Vagina (tissue), 2 donors: ENCODE data around the gene PROK2.

Experiments used
- POLR2A ChIP-seq, 2 donors: fragments of 450-650 bp; IDR thresholded peaks; one replicate each; pipeline ENCODE4 v1.6.1; 2017; ENCODE audit warnings: antibody characterized with exemption in 2 of 2, mild to moderate bottlenecking in 2 of 2, moderate library complexity in 2 of 2
- POLR2AphosphoS5 ChIP-seq, 2 donors: sonication (generic); formaldehyde crosslinking; IDR thresholded peaks; one replicate each; pipeline ENCODE4 v1.9.0; 2017; ENCODE audit warnings: antibody characterized with exemption in 2 of 2, mild to moderate bottlenecking in 2 of 2, low read depth in 1 of 2; ENCODE audit not compliant: insufficient read depth in 1 of 2
- TF ChIP-seq, protein P1 (sequence below), 3 experiments: fragments of 450-650 bp in 2 of 3; fragments of 200-600 bp in 1 of 3; sonication (generic) in 1 of 3; IDR thresholded peaks; one replicate each; pipeline ENCODE4 v1.5.1; 2017 to 2019; ENCODE audit warnings: antibody characterized with exemption in 3 of 3, mild to moderate bottlenecking in 2 of 3, moderate library complexity in 2 of 3

DNA sequence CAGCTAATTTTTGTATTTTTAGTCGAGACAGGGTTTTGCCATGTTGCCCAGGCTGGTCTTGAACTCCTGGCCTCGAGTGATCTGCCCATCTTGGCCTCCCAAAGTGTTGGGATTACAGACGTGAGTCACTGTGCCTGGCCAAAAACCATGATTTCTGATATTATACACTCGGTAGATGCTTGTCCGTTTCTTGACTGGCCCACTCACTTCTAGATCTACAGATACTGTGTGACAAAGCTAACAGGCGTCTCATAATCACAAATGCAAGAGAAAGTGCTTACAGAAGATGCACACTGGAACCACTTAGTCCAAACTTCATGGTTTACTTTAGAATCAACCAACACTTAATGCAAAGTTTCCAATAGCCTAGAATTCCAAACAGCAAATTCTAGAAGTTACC is 8.4 kb downstream of the PROK2 start:
- TF ChIP-seq, protein P1, sequence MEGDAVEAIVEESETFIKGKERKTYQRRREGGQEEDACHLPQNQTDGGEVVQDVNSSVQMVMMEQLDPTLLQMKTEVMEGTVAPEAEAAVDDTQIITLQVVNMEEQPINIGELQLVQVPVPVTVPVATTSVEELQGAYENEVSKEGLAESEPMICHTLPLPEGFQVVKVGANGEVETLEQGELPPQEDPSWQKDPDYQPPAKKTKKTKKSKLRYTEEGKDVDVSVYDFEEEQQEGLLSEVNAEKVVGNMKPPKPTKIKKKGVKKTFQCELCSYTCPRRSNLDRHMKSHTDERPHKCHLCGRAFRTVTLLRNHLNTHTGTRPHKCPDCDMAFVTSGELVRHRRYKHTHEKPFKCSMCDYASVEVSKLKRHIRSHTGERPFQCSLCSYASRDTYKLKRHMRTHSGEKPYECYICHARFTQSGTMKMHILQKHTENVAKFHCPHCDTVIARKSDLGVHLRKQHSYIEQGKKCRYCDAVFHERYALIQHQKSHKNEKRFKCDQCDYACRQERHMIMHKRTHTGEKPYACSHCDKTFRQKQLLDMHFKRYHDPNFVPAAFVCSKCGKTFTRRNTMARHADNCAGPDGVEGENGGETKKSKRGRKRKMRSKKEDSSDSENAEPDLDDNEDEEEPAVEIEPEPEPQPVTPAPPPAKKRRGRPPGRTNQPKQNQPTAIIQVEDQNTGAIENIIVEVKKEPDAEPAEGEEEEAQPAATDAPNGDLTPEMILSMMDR (IDR thresholded peaks at IDR 0.05): no peak
- no peak for TF ChIP-seq POLR2A (IDR thresholded peaks at IDR 0.05)
- TF ChIP-seq POLR2AphosphoS5 (IDR thresholded peaks at IDR 0.05; ENCODE audit: insufficient read depth in 1 of 2, low read depth in 1 of 2): no peak
